HG03025 (cell line): ENCODE measurements around the gene NFXL1.

ENCODE experiments used
- ATAC-seq: cut with Tn5 transposase; IDR thresholded peaks from one replicate; pipeline ENCODE4 v1.9.1; 2021; ENCODE audit warnings: mild to moderate bottlenecking, moderate library complexity; ENCODE audit not compliant: unreplicated experiment, low FRiP score

NFXL1 gene

DNA sequence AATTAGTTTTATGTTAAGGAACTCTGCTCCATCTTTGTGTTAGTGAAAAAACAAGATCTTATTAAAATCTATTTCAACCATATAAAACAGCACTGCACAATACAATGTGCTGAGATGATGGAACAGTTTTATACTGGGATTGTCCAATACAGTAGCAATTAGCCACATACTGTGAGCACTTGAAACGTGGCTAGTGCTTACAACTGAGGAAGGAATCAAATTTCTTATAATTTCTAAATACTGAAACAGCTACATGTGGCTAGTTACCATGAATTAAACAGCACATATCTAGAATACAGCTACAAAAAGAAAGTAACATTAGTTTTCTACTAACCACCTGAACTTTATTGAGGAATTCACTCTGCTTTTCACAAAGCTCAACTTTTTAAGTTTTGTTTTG, 14.7 kb downstream of the NFXL1 start:
- ATAC-seq, result no peak

DNA sequence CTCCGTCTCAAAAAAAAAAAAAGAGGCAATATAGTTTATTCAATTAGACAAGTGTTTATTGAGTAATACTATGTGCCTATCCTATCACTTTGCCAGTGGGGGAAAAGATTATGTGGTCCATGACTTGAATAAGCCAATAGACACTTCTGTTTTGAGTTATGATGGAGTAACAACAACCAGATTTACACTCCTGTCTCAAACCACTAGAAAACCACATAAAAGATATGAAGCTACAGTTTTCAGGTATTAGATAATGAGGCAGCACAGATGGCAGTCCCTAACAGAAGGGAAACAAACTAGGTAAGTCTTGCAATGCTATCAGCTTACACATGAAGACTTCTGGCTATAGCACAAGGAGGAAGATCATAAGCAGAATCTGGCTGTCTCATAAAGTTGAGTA, 22.5 kb downstream of the NFXL1 start:
- ATAC-seq, result no peak

GRCh38 chr4:47882228-47882627, 32.2 kb downstream of the NFXL1 start:
- no peak for ATAC-seq

- ATAC-seq, result no peak
Observed at GRCh38 chr4:47879458-47879857, 34.9 kb downstream of the NFXL1 start.

GRCh38 chr4:47876784-47877546, 37.4 kb downstream of the NFXL1 start:
- ATAC-seq, result no peak

- ATAC-seq, result no peak
Observed at GRCh38 chr4:47876310-47876709, 38.1 kb downstream of the NFXL1 start.

DNA sequence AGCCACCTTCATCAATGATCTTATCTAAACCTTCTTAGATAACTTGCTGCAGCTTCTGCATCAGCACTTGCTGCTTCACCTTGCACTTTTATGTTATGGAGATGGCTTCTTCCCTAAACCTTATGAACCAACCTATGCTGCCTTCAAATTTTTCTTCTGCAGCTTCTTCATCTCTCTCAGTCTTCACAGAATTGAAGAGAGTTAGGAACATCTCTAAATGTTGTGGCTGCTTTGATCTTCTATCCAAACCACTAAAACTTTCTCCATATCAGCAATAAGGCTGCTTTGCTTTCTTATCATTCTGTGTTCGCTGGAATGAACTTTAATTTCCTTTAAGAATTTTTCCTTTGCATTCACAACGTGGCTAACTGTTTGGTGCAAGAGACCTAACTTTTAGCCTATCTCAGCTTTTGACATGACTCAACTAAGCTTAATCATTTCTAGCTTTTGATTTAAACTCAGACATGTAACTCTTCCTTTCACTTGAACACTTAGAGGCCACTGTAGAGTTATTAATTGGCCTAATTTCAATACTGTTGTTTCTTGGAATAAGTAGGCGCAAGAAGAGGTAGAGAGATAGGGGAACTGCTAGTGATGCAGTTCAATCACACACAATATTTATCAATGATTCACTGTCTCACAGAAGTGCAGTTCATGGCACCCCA, 40.4 kb downstream of the NFXL1 start:
- ATAC-seq, result no peak

DNA sequence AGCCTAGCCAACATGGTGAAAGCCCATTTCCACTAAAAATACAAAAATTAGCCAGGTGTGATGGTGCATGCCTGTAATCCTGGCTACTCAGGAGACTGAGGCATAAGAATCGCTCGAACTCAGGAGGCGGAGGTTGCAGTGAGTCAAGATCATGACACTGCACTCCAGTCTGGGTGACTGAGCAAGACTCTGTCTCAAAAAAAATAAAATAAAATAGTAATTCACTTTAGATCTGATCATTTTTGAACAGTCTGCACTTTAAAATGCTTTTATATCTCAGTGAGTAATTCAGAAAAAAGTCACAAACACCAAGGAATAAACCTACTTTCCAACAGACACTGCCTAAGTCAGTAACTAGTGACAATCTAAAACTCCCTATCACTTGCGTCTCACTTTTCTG, 50.9 kb downstream of the NFXL1 start:
- no peak for ATAC-seq

DNA sequence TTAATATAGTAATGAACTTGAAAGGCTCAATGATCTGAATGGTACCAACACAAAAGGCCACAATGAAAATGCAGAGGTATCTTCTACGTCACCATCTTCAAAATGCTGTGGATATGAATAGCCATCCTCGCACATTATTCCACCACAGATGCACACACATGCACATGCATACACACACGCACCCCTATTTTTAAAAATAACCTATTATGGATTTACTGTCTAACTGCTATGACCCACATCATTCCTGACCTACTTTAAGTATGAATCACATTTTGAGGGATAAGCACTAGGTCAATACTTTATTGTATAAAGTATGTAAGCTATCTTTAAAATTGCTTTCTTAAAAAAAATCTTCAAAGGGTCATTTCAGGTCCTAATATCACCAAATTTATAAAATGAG, 52.1 kb downstream of the NFXL1 start:
- ATAC-seq, result no peak

- ATAC-seq, result no peak
Observed at GRCh38 chr4:47860305-47860704, 54.1 kb downstream of the NFXL1 start.

DNA sequence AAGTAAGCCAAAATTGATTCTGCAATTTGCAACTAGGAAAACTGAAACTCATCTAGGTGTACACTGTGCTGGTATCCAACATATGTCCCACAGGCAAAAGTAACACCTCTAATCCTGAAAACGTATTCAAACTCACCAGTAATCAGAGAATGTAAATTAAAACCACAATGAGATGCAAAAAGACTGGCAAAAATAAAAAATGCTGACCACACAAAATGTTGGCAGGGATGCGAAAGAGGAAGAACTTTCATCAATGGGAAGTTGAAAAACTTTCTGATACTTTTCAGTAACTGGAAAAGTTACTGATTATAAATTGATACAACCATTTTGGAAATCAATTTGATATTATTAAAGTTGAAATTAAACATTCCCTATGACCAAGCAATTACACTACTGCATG, 56.4 kb downstream of the NFXL1 start:
- ATAC-seq, result no peak

GRCh38 chr4:47856713-47857112, 57.7 kb downstream of the NFXL1 start:
- ATAC-seq, result no peak

- ATAC-seq, result no peak
Observed at GRCh38 chr4:47855350-47855749, 59.0 kb downstream of the NFXL1 start.

DNA sequence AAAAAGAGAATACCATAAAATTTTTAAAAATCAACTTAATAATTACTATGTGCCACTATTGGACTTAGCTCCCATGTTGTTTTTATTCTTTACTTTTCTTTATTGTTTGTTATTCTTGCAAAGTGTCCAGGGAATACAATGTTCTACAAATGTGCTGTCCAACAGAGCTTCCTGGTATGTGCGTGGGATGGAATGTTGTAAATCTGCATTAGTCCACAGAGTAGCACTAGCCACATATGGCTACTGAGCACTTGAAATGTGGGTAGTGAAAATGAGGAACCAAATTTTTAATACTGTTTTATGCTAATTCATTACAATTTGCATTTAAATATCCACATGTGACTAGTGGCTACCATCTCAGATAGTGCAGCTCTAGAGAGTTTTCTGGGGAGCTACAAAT, 62.2 kb downstream of the NFXL1 start:
- no peak for ATAC-seq

- ATAC-seq, result no peak
Observed at GRCh38 chr4:47849466-47849865, 64.9 kb downstream of the NFXL1 start.

GRCh38 chr4:47848041-47848440, 66.3 kb downstream of the NFXL1 start:
- ATAC-seq, result no peak

DNA sequence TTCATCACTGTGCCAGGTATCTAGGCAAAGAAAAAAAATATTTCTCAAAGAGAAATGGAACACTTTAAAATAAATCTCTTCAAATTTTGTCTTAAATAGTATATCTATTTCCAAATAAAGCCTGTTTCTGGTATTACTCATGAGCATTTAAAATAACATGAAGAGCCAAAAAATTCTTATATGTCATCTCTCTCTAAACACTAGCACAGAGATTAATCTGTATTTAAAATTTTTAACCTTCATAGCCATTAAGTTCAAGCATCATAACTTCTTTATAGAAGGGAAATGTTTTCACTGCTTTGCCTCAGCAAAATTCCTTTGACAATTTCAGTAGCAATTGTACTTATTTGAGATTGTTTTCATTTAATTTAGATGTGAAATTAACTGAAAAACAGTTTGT, 71.4 kb downstream of the NFXL1 start:
- no peak for ATAC-seq

DNA sequence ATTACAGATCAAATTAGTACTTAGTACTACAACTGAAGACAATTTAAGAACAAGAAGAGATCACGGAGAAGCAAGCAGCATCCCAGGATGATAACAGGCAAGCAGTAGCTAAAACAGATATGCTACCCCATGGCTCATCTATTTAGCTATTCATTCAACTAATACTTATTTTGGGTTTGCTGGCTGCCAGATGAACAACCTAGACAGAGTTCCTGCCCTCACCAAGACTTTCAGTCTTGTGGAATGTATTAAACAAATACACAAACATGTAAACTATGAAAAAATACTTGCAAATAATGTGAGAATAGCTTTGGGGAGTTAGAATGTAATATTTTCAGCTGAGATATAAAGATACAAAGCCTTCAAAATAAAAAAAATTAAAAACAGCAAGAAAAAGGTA, 74.1 kb downstream of the NFXL1 start:
- no peak for ATAC-seq

DNA sequence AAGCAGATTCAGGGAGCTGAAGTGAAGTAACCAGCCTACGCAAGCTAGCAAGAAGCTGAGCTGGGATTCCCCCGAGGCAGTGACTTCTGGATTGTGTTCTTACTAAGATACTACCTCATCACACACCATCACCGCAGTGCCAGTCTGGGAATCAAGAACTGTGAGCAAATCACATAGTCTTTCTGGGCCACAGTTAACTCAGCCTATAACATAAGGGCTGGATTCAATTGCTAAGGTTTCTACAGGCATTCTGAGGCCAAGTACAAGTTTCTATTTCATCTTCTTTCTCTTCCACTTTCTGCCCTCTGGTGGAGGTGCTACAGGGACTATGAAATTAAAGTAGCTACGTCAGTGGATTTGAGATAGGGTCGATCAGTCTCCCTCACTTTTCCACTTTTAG, 75.1 kb downstream of the NFXL1 start:
- peak; percentile 50 for ATAC-seq

DNA sequence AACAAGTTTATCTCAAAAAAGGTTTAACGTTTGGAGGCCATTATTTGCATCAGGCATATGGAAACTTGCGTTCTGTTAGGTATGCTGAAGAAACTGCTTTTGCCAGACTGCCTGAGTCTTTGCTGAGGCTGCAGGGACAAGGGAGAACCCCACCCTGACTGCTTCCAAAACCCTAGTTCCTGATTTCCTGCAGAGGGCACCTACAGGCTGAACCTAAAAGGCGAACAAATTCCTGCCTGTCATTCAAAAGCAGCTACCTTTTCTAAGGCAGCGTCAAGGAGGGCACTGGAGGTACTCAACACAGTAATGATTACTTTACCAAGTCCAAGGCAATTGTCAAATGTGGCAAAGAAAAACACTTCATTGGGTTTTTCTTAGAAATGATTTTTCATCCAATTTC, 75.9 kb downstream of the NFXL1 start:
- no peak for ATAC-seq

DNA sequence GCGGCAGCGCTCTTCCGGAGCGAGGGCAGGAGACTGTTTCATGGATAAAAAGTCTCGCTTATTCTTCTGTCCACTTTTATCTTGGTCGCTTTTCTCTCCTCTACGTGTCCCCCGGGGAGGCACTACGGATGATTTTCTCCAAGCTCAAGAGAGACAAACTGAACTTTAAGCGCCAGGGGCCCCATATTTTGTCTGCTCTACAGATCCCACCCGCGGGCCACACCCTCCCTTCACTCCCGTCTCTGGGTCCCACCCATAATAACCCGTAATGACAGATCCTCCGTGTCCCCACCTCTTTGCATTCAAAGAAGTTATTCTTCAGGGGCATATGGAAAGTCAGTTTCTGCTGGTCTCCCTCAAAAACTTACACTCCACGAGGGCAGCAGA, 76.5 kb downstream of the NFXL1 start, which contains the start of gene CORIN:
CORIN (minus strand) TSS at position 160 of the 387 bp plus-strand sequence; CDS start at position 42, 118 bp downstream.
- no peak for ATAC-seq
